NCI-H82 treated with DMSO at 0.1 percent for 48 hours (cell line): ENCODE data around the gene AQP12B.
"Not testable (repeated sequence)": the region's sequence is repeated elsewhere in the genome, so short reads cannot be mapped to it uniquely, and the experiment has no call there.

Experiments used
- DNase-seq: peaks from one replicate; lab custom pipeline; 2025; ENCODE audit not compliant: unreplicated experiment; lab: John Stamatoyannopoulos, UW

AQP12B gene, protein sequence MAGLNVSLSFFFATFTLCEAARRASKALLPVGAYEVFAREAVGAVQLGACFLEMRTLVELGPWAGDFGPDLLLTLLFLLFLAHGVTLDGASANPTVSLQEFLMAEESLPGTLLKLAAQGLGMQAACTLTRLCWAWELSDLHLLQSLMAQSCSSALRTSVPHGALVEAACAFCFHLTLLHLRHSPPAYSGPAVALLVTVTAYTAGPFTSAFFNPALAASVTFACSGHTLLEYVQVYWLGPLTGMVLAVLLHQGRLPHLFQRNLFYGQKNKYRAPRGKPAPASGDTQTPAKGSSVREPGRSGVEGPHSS

GRCh38 chr2:240682431-240683224, at the start of gene AQP12B:
Gene AQP12B, minus strand, starts transcription at chr2:240682885. Its CDS starts 48 bp downstream, at chr2:240682837.
- not testable (repeated sequence) for DNase-seq

GRCh38 chr2:240732184-240732583, 49.5 kb upstream of the AQP12B start:
- DNase-seq, result no peak

- DNase-seq, result no peak
Measured at GRCh38 chr2:240731178-240731545, 48.5 kb upstream of the AQP12B start.

- DNase-seq, result no peak
Measured at GRCh38 chr2:240730501-240731177, 48.0 kb upstream of the AQP12B start.

GRCh38 chr2:240728827-240729226, 46.1 kb upstream of the AQP12B start:
- DNase-seq, result no peak

- no peak for DNase-seq
Measured at GRCh38 chr2:240728361-240728760, 45.7 kb upstream of the AQP12B start.

- no peak for DNase-seq
Measured at GRCh38 chr2:240727913-240728312, 45.2 kb upstream of the AQP12B start.

- DNase-seq, result no peak
Measured at GRCh38 chr2:240727439-240727838, 44.8 kb upstream of the AQP12B start.

- no peak for DNase-seq
Measured at GRCh38 chr2:240726876-240727275, 44.2 kb upstream of the AQP12B start.

- no peak for DNase-seq
Measured at GRCh38 chr2:240725671-240726070, 43.0 kb upstream of the AQP12B start.

GRCh38 chr2:240725266-240725665, 42.6 kb upstream of the AQP12B start:
- DNase-seq, result no peak

- no peak for DNase-seq
Measured at GRCh38 chr2:240724431-240724830, 41.7 kb upstream of the AQP12B start.

GRCh38 chr2:240723851-240724250, 41.2 kb upstream of the AQP12B start:
- no peak for DNase-seq

DNA sequence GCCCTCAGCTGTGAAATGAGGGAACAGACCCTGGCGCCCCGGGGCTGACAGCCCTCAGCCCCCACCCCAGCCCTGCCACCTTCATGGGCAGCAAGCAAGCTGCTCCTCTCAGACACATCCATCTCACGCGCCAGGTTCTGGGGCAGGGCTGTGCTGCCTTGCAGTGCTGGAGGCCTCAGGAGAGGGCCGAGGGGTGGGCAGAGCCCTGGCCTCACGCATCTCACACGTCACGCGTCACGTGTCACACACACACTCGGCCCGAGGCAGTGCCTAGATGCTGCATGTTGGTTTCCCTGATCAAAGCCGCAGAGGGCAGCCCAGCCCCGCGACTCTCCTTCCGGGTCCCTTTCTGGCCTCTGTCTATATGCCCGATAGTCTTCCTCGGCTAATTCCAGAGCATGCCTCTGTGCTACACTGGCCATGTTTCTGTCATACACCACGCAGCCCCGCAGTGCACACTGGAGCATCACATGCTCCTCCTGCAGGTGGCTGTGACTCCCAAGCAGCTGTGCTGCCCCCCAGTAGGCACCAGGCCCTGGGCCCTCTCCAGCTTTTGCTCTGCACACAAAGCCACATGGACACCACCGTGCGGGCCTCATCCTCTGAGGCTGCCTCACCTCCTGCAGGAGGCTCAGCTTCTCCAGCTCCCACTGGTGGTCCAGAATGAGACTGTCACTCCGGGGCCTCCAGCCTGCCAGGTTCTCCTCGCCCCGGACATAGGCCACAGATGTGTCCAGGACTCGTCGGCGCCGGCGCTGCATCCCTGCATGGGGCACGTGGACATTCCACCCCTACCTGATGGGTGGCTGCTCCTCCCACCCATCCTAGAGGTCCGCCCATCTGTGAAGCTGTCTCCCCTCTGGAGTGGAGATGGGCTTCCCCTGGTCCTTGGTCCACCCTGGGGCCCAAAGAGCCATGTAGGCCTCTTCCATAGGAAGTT, 40.4 kb upstream of the AQP12B start:
- DNase-seq, result no peak

GRCh38 chr2:240722376-240722775, 39.7 kb upstream of the AQP12B start:
- no peak for DNase-seq

DNA sequence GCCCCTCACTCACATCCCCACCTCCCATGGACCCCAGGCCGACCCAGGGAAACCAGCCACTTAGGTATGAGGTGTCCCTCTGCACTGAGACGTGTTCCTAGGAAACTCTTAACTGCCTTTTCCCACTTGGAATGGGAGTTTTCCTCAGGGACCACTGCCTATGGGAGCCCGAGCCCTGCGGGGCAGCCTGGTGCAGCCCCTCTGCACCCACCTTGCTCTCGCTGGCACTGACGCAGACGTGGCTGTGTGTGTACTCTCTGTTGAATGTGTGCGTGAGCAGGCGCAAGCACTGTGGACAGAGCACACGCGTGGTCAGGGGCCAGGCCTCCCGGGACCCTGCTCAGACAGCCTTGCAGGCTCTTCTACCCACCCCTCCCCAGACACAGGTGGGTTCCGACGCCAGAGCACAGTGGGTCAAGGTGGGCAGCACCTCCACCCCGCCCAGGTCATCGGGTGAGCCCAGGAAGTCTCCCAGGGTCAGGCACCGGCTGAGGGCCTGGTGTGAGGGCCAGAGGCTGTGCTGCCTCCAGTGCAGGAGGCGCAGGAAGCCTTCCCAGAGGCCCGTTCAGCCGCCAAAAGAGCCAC, 39.0 kb upstream of the AQP12B start:
- no peak for DNase-seq

DNA sequence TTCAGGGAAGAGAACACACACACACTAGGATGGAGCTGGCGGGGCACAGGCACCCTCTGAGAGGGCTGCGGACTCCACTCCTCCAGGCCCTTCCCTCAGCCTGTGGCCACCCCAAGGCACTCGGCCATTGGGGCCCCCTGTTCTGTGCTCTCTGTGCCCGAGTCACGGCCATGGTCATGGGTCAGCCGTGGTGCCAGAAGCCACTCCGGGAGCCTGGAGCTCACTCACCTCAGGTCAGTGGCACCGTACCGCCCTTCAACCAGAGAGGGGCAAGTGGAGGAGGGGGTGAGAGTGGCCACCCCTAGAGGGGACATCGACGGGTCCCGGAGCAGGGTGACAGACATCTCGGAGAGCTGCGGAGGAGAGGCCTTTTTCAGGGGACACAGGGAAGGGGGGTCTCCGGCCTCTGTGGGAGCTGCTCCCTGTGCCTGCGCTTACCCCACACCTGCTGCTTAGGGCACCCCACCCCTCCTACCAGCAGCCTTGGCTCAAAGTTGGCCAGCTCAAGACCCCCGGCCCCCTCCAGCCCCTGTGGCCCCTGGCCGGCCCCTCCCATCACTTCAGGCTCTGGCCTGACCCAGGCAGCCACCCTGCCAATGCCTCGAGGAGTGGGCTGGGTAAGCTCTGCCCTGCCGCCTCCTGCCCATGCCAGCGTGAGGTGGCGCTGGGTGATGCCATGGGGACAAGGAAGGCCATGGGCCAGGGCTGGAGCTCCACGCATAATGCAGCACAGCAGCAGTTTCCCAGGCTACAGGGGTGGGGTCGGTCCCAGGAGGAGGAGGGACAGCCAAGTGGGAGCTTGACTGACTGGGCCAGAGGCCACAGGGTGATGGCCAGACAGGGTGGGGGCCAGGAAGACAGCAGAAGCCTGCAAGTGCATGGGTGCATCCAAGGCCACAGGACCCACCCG, 38.3 kb upstream of the AQP12B start:
- DNase-seq, result no peak

DNA sequence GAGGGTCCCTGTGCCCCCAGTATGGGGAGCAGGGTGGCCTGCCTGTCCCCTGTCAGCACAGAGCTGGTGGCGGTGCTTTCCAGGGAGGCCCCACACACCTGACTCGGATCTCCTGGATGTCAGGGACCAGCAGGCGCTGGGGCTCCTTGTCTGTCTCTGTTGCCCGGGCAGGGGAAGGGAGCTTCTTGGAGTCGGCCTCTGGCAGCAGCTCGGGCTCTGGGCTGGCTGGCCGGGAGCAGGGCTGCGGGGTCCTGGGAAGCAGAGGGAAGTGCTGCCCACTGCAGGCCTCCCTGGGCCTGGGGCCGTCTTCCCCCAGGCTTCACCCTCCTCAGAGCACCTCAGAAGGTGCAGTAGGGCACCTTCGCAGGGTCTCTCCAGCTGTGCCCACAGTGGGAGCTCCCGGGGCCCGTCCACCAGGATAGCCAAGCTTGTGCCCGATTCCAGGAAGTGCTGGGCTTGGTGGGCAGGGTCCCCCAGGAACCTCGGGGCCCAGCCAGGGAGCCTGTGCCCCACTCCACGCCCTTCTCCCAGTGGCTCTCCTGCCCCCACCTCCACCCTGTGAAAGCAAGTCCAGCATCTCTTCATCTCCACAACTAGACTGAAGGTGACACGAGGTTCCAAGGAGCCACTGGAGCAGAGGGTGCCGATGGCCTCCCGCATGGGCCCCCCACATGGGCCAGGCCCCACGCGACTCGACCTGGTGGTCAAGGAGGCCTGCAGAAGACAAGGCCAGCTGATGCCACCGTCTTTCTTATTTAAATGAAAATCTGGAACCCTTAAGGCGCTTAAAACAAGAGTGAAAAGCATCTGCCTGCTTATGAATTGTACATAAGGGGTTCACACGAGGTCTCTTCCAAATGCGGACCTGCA, 37.2 kb upstream of the AQP12B start:
- DNase-seq, result no peak
